NCI-H345 (cell line): ENCODE measurements around the gene CHCHD4.
"Not testable (repeated sequence)": the region's sequence is repeated elsewhere in the genome, so short reads cannot be mapped to it uniquely, and the experiment has no call there.

Experiments
- DNase-seq: peaks from one replicate; lab custom pipeline; 2025; lab: John Stamatoyannopoulos, UW

CHCHD4 gene

GRCh38 chr3:14135581-14135980 is 10.9 kb upstream of the CHCHD4 start:
- DNase-seq = no peak

- no peak for DNase-seq
Observed at GRCh38 chr3:14134291-14134690, 9.6 kb upstream of the CHCHD4 start.

GRCh38 chr3:14133876-14134275 is 9.2 kb upstream of the CHCHD4 start:
- no peak for DNase-seq

GRCh38 chr3:14133188-14133800 is 8.6 kb upstream of the CHCHD4 start:
- DNase-seq = no peak

GRCh38 chr3:14132689-14133088 is 8.0 kb upstream of the CHCHD4 start:
- DNase-seq = no peak

GRCh38 chr3:14132120-14132519 is 7.5 kb upstream of the CHCHD4 start:
- no peak for DNase-seq

GRCh38 chr3:14131134-14131533 is 6.5 kb upstream of the CHCHD4 start:
- no peak for DNase-seq

GRCh38 chr3:14130707-14131106 is 6.0 kb upstream of the CHCHD4 start:
- no peak for DNase-seq

- no peak for DNase-seq
Observed at GRCh38 chr3:14130230-14130629, 5.6 kb upstream of the CHCHD4 start.

GRCh38 chr3:14129296-14129695 is 4.6 kb upstream of the CHCHD4 start:
- no peak for DNase-seq

- no peak for DNase-seq
Observed at GRCh38 chr3:14128724-14129123, 4.1 kb upstream of the CHCHD4 start.

- no peak for DNase-seq
Observed at GRCh38 chr3:14127516-14128161, 3.0 kb upstream of the CHCHD4 start.

GRCh38 chr3:14126887-14127505 is 2.3 kb upstream of the CHCHD4 start:
- DNase-seq = no peak

- no peak for DNase-seq
Observed at GRCh38 chr3:14126017-14126886, 1.6 kb upstream of the CHCHD4 start.

- DNase-seq = peak; percentile 27
Observed at GRCh38 chr3:14125193-14126016, 735 bp upstream of the CHCHD4 start.

- DNase-seq = peak; percentile 28
Observed at GRCh38 chr3:14124223-14124614, 451 bp downstream of the CHCHD4 start.

- no peak for DNase-seq
Observed at GRCh38 chr3:14123308-14124222, 1.1 kb downstream of the CHCHD4 start.

- DNase-seq = no peak
Observed at GRCh38 chr3:14122301-14122700, 2.4 kb downstream of the CHCHD4 start.

- no peak for DNase-seq
Observed at GRCh38 chr3:14121859-14122258, 2.8 kb downstream of the CHCHD4 start.

- not testable (repeated sequence) for DNase-seq
Observed at GRCh38 chr3:14120921-14121448, 3.7 kb downstream of the CHCHD4 start.
